Camera-type eye (tissue), 1 donor: ENCODE results near the gene CRYBA1. TPM values are rescaled to one million over a fixed set of nuclear protein-coding genes. Genes with fewer than 3 reads are reported as not detected.

Source experiments
- total RNA-seq: library from RNA; depleted of rRNA; stranded (reverse); fragments of >200 nt; gene quantifications from one replicate; pipeline ENCODE4 v1.2.3, GENCODE V29; 2014

The CRYBA1 gene, protein sequence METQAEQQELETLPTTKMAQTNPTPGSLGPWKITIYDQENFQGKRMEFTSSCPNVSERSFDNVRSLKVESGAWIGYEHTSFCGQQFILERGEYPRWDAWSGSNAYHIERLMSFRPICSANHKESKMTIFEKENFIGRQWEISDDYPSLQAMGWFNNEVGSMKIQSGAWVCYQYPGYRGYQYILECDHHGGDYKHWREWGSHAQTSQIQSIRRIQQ
- total RNA-seq = 4,794 TPM

DNA sequence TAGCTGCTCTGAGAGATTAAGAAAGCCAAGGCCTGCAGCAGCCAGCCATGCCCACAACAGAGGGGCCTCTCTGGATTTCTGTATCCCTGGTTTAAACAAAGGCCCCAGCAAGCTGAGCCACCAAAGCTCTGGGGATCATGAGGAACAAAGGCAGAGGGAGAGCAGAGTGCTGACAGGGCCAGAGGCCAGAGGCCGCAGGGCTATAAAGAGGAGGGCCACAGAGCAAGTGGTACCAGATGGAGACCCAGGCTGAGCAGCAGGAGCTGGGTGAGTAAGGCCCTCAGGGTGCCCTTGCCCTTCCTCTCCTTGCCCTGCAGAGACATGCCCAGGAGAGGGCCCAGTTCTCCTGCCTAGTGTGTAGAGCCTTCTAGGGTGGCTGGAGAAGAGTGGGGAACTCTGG, at the start of gene CRYBA1:
CRYBA1 (plus strand) TSS at position 232 of the 400 bp plus-strand sequence; CDS start at position 237, 5 bp downstream.

DNA sequence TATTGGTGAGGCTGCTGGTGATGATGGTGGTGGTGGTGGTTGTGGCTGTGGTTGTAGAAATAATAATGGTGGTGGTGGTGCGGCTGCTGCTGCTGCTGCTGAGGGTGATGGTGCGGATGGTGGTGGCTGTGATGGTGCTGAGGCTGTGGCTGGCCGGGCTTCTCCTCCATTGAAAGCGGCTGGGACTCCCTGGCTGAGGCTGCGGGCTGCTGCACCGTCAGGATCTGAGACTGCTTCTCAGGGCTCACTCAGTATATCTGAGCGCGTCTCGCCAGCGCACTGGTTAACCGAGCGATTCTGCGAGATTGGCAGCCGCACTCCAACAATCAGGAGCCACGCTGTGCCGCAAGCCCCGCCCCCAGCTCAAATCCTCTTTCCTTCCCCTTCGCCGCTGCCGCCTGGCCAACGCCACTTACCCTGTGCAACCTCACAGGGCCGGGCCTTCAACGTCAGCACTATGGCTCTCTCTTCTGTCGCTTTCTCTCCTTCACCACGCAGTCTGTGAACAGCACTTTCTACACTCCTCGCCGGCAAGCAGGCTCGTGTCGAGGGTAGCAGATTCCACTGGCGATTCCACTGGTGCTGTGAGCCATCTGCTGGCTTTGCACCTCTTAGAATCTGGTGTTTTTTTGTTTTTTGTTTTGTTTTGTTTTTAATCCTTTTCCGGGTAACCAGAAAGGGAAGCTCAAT, 47.4 kb downstream of the CRYBA1 start, which contains the start of gene NUFIP2:
NUFIP2 (minus strand) TSS at position 259 of the 690 bp plus-strand sequence; CDS start at position 170, 89 bp downstream.

Other genes starting within 250 kb of the CRYBA1 start
- gene SEZ6, start 240.8 kb upstream of the CRYBA1 start, total RNA-seq = 21.8 TPM
- gene PIPOX, start 203.7 kb upstream of the CRYBA1 start, total RNA-seq = 5.3 TPM
- 100 TPM for gene MYO18A, start 66.5 kb upstream of the CRYBA1 start, total RNA-seq
- gene NUFIP2, start 47.3 kb downstream of the CRYBA1 start, total RNA-seq = 68.6 TPM
- gene TAOK1, start 143.5 kb downstream of the CRYBA1 start, total RNA-seq = 120 TPM